HepG2 (cell line): Measurements from ENCODE around the gene PMVK. TPM values are rescaled to one million over a fixed set of nuclear protein-coding genes. Genes with fewer than 3 reads are reported as not detected.

Experiments used
- ATF4 ChIP-seq, 2 experiments: fragments of 450-650 bp in 1 of 2; sonication (generic) in 1 of 2; formaldehyde crosslinking; IDR thresholded peaks; 2 replicates each; pipeline versions ENCODE4 v1.5.0 to v1.8.0; 2020 to 2022; ENCODE audit warnings: mild to moderate bottlenecking in 1 of 2, missing genetic modification reagents in 1 of 2
- DNMT1 ChIP-seq: sonication (generic); formaldehyde crosslinking; IDR thresholded peaks from 2 replicates; pipeline ENCODE4 v1.5.1; 2020; ENCODE audit warnings: mild to moderate bottlenecking, missing genetic modification reagents
- DZIP1 ChIP-seq: sonication (generic); formaldehyde crosslinking; IDR thresholded peaks from 2 replicates; pipeline ENCODE4 v1.5.0; 2020; ENCODE audit warnings: mild to moderate bottlenecking, missing genetic modification reagents
- GTF3A ChIP-seq: sonication (generic); formaldehyde crosslinking; conservative IDR thresholded peaks from 2 replicates; pipeline ENCODE4 v1.4.0; 2020; ENCODE audit warnings: mild to moderate bottlenecking, missing genetic modification reagents
- HDAC2 ChIP-seq: sonication (generic); formaldehyde crosslinking; IDR thresholded peaks from 2 replicates; pipeline ENCODE4 v1.4.0; 2020; ENCODE audit warnings: missing genetic modification reagents
- HOXA5 ChIP-seq: sonication (generic); formaldehyde crosslinking; IDR thresholded peaks from 2 replicates; pipeline ENCODE4 v1.4.0; 2020; ENCODE audit warnings: missing genetic modification reagents
- IKZF1 ChIP-seq: fragments of 450-650 bp; IDR thresholded peaks from 2 replicates; pipeline ENCODE4 v1.7.1; 2016
- JUN ChIP-seq: sonication (generic); formaldehyde crosslinking; IDR thresholded peaks from 2 replicates; pipeline ENCODE4 v1.4.0; 2020; ENCODE audit warnings: mild to moderate bottlenecking, missing genetic modification reagents
- KLF11 ChIP-seq: IDR thresholded peaks from 2 replicates; pipeline ENCODE4 v1.6.1; 2016; ENCODE audit warnings: missing compliant biosample characterization
- KMT2B ChIP-seq: IDR thresholded peaks from 2 replicates; pipeline ENCODE4 v1.6.1; 2016; ENCODE audit warnings: missing genetic modification reagents, missing compliant biosample characterization
- LBX2 ChIP-seq: sonication (generic); formaldehyde crosslinking; IDR thresholded peaks from 2 replicates; pipeline ENCODE4 v1.5.0; 2020; ENCODE audit warnings: missing genetic modification reagents, mild to moderate bottlenecking, borderline replicate concordance
- MYC ChIP-seq: sonication (generic); formaldehyde crosslinking; IDR thresholded peaks from 2 replicates; pipeline ENCODE4 v1.9.0; 2021; ENCODE audit warnings: missing genetic modification reagents, borderline replicate concordance
- NBN ChIP-seq: fragments of 450-650 bp; conservative IDR thresholded peaks from 2 replicates; pipeline ENCODE4 v1.6.1; 2017
- NFYB ChIP-seq: sonication (generic); formaldehyde crosslinking; IDR thresholded peaks from 2 replicates; pipeline ENCODE4 v1.4.0; 2020; ENCODE audit warnings: missing genetic modification reagents
- SALL2 ChIP-seq: sonication (generic); formaldehyde crosslinking; IDR thresholded peaks from 2 replicates; pipeline ENCODE4 v1.8.1; 2023; ENCODE audit warnings: mild to moderate bottlenecking, missing genetic modification reagents, inconsistent platforms
- SNAI1 ChIP-seq: sonication (generic); formaldehyde crosslinking; IDR thresholded peaks from 2 replicates; pipeline ENCODE4 v1.5.0; 2020; ENCODE audit warnings: mild to moderate bottlenecking, missing genetic modification reagents, borderline replicate concordance
- SNRNP70 ChIP-seq: fragments of 200-400 bp; formaldehyde crosslinking; IDR thresholded peaks from 2 replicates; pipeline ENCODE4 v1.6.1; 2017; ENCODE audit warnings: mild to moderate bottlenecking, low read depth, low read length, moderate library complexity
- TBL1XR1 ChIP-seq: fragments of 150-350 bp; IDR thresholded peaks from 2 replicates; pipeline ENCODE4 v1.6.1; 2014; ENCODE audit warnings: borderline replicate concordance, low read length; ENCODE audit not compliant: partially characterized antibody
- TCF12 ChIP-seq, 2 experiments: fragments of 450-650 bp in 1 of 2; sonication (generic) in 1 of 2; formaldehyde crosslinking in 1 of 2; IDR thresholded peaks; 2 replicates each; pipeline versions ENCODE4 v1.6.1 to v1.8.0; 2017 to 2022; ENCODE audit warnings: antibody characterized with exemption in 1 of 2, mild to moderate bottlenecking in 1 of 2, missing genetic modification reagents in 1 of 2, moderate library complexity in 1 of 2
- TOPORS ChIP-seq: sonication (generic); formaldehyde crosslinking; IDR thresholded peaks from 2 replicates; pipeline ENCODE4 v1.8.0; 2023; ENCODE audit warnings: mild to moderate bottlenecking, missing genetic modification reagents
- ZNF225 ChIP-seq: sonication (generic); formaldehyde crosslinking; IDR thresholded peaks from 2 replicates; pipeline ENCODE4 v1.4.0; 2020; ENCODE audit warnings: mild to moderate bottlenecking, missing genetic modification reagents
- ZNF317 ChIP-seq: sonication (generic); formaldehyde crosslinking; IDR thresholded peaks from 2 replicates; pipeline ENCODE4 v1.5.0; 2020; ENCODE audit warnings: mild to moderate bottlenecking, missing genetic modification reagents
- ZNF441 ChIP-seq: sonication (generic); formaldehyde crosslinking; IDR thresholded peaks from 2 replicates; pipeline ENCODE4 v1.7.0; 2021; ENCODE audit warnings: missing genetic modification reagents, borderline replicate concordance
- ZNF577 ChIP-seq: sonication (generic); formaldehyde crosslinking; IDR thresholded peaks from 2 replicates; pipeline ENCODE4 v1.4.0; 2020; ENCODE audit warnings: mild to moderate bottlenecking, low read depth, missing genetic modification reagents, borderline replicate concordance
- ZNF607 ChIP-seq: sonication (generic); formaldehyde crosslinking; IDR thresholded peaks from 2 replicates; pipeline ENCODE4 v1.5.1; 2020; ENCODE audit warnings: missing genetic modification reagents, mild to moderate bottlenecking, borderline replicate concordance
- ZNF615 ChIP-seq: sonication (generic); formaldehyde crosslinking; IDR thresholded peaks from 2 replicates; pipeline ENCODE4 v1.5.0; 2020; ENCODE audit warnings: mild to moderate bottlenecking, missing genetic modification reagents, borderline replicate concordance
- ZNF619 ChIP-seq: sonication (generic); formaldehyde crosslinking; IDR thresholded peaks from 2 replicates; pipeline ENCODE4 v1.4.0; 2020; ENCODE audit warnings: mild to moderate bottlenecking, missing genetic modification reagents
- ZSCAN25 ChIP-seq: sonication (generic); formaldehyde crosslinking; IDR thresholded peaks from 2 replicates; pipeline ENCODE4 v1.8.0; 2022; ENCODE audit warnings: mild to moderate bottlenecking, missing genetic modification reagents
- polyA plus RNA-seq, 8 experiments: library from polyadenylated mRNA; depleted of rRNA in 3 of 8; stranded (reverse) in 7 of 8; unstranded in 1 of 8; fragments of >200 nt; fragmentation: Illumina TruSeq in 4 of 8; extraction: Trizol in 4 of 8; gene quantifications; 2 replicates each; pipeline versions ENCODE4 v1.2.1 to v1.2.3, GENCODE V29; 2011 to 2016; ENCODE audit warnings: low read depth in 4 of 8, missing spikeins in 1 of 8, mixed read lengths in 1 of 8; ENCODE audit not compliant: insufficient read depth in 1 of 8
- total RNA-seq, 5 experiments: library from RNA; depleted of rRNA; stranded (reverse); fragments of >200 nt; fragmentation: Illumina TruSeq; extraction: Trizol; gene quantifications; 2 replicates each; pipeline ENCODE4 v1.2.3, GENCODE V29; 2016; ENCODE audit warnings: low read depth in 1 of 5

The PMVK gene
- total and polyA plus RNA-seq, 2 of the 13 experiments (the other 11 are each of a cell fraction or from before 2014, with no cell fraction given): 3.9 to 12.6 TPM

GRCh38 chr1:154944401-154945159 lies 8.1 kb upstream of the PMVK start (continued):
- TF ChIP-seq ZNF317 (CRISPR knock-in tag): no peak; the same call in 1 of the 2 replicates
- TF ChIP-seq ZNF225 (CRISPR knock-in tag): no peak
- TF ChIP-seq ZNF441: no peak
- TF ChIP-seq ZNF577: no peak
- no peak for TF ChIP-seq NFYB
- TF ChIP-seq IKZF1: no peak
- peak; percentile 61; the same call in 1 of the 2 replicates for TF ChIP-seq ZSCAN25 (CRISPR knock-in tag)
- TF ChIP-seq TOPORS (CRISPR knock-in tag): no peak
- TF ChIP-seq SNRNP70: no peak
- no peak for TF ChIP-seq ZNF615
- TF ChIP-seq DNMT1 (CRISPR knock-in tag): no peak
- peak; percentile 75 for TF ChIP-seq HDAC2
- TF ChIP-seq ZNF619 (CRISPR knock-in tag): no peak
- peak; percentile 76; the same call in 1 of the 2 replicates for TF ChIP-seq ZNF607 (CRISPR knock-in tag)
- no peak for TF ChIP-seq DZIP1
- 0 out of 2 replicates have a peak, but pooled peaks have one; percentile 5 for TF ChIP-seq KMT2B
- TF ChIP-seq HOXA5 (CRISPR knock-in tag): no peak
- TF ChIP-seq SNAI1 (CRISPR knock-in tag): no peak
- no peak for TF ChIP-seq KLF11 (CRISPR knock-in tag)
- TF ChIP-seq JUN (CRISPR knock-in tag): 0 out of 2 replicates have a peak, but pooled peaks have one; percentile 26
- no peak for TF ChIP-seq NBN
- TF ChIP-seq GTF3A: no peak
- 0 out of 2 replicates have a peak, but pooled peaks have one; percentile 36 for TF ChIP-seq SALL2 (CRISPR knock-in tag)
- TF ChIP-seq TBL1XR1: no peak
- no peak for TF ChIP-seq TCF12 (IDR thresholded peaks at IDR 0.05)
- TF ChIP-seq TCF12 (CRISPR knock-in tag; IDR thresholded peaks at IDR 0.05): 0 out of 2 replicates have a peak, but pooled peaks have one; percentile 43
- no peak for TF ChIP-seq ATF4 (CRISPR knock-in tag; IDR thresholded peaks at IDR 0.05)
- no peak for TF ChIP-seq LBX2
- peak; percentile 56; the same call in 1 of the 2 replicates for TF ChIP-seq MYC (CRISPR knock-in tag)
